Body of pancreas (tissue), 4 donors: ENCODE results near the gene DYSF. TPM values are rescaled to one million over a fixed set of nuclear protein-coding genes. Genes with fewer than 3 reads are reported as not detected.

Experiments
- ATAC-seq: fragments of 150-250 bp; one replicate; pipeline ENCODE4 v1.9.1; 2016
- DNase-seq, 4 donors: peaks; one replicate each; pipeline ENCODE4 v3.0.0-alpha.2; 2019
- H3K27ac ChIP-seq, 4 donors: fragments of 200-600 bp; sonication (generic); 1 replicate in 3 of 4; 2 replicates in 1 of 4; pipeline versions ENCODE4 v1.5.1 to v1.6.1; 2016 to 2019; ENCODE audit warnings: mild to moderate bottlenecking in 1 of 4, mixed read lengths in 1 of 4, moderate library complexity in 1 of 4
- H3K27me3 ChIP-seq, 2 donors: fragments of 200-600 bp; sonication (generic); one replicate each; pipeline ENCODE4 v1.6.0; 2016; ENCODE audit warnings: mild to moderate bottlenecking in 1 of 2
- H3K36me3 ChIP-seq, 2 donors: fragments of 200-600 bp; sonication (generic); replicated peaks in 1 of 2; 2 replicates each; pipeline ENCODE4 v1.5.1; 2016; ENCODE audit warnings: low read depth in 2 of 2; ENCODE audit not compliant: insufficient read depth in 1 of 2
- H3K4me1 ChIP-seq: fragments of 200-600 bp; sonication (generic); one replicate; pipeline ENCODE4 v1.6.0; 2016
- H3K4me3 ChIP-seq, 2 donors: fragments of 200-600 bp; sonication (generic); 1 replicate in 1 of 2; 2 replicates in 1 of 2; pipeline ENCODE4 v1.5.1; 2016 to 2019
- H3K9me3 ChIP-seq, 3 donors: fragments of 200-600 bp; sonication (generic); 1 replicate in 2 of 3; 2 replicates in 1 of 3; pipeline ENCODE4 v1.5.1; 2016
- CTCF ChIP-seq, 7 experiments: fragments of 450-650 bp in 4 of 7; fragments of 200-600 bp in 3 of 7; sonication (generic) in 3 of 7; IDR thresholded peaks; one replicate each; pipeline ENCODE4 v1.5.1; 2016 to 2019; ENCODE audit warnings: antibody characterized with exemption in 7 of 7
- POLR2A ChIP-seq, 3 donors: fragments of 450-650 bp; IDR thresholded peaks; one replicate each; pipeline ENCODE4 v1.6.1; 2016; ENCODE audit warnings: antibody characterized with exemption in 3 of 3, mild to moderate bottlenecking in 2 of 3
- WGBS, 2 donors: methylation state at CpG; one replicate each; pipeline ENCODE4 v1.1.5; 2017; 5-methylcytosine and 5-hydroxymethylcytosine counted together
- intact Hi-C: fragments of 100-400 bp; cut with DNase I; formaldehyde crosslinking; loops from one replicate; pipeline ENCODE4 v1.15.1; 2023
- total RNA-seq, 2 donors: library from RNA; depleted of rRNA; stranded (reverse); fragments of >200 nt; gene quantifications; one replicate each; pipeline ENCODE4 v1.1.0, GENCODE V29; 2016

Gene DYSF
- total RNA-seq, 2 donors from 2014 or later: 3.1 to 10.9 TPM

- intact Hi-C loops: no loop called here
- 51 to 80% methylated on average over 11 to 14 of the region's 14 CpGs for WGBS, 2 donors
- no peak for ATAC-seq
Observed at GRCh38 chr2:71631411-71631931, 178.1 kb downstream of the DYSF start.

GRCh38 chr2:71633086-71633485, 179.7 kb downstream of the DYSF start:
- intact Hi-C loops: no loop called here
- no peaks in the 10 kb centered on the region for H3K36me3 ChIP-seq
- no peaks in the 10 kb centered on the region for H3K9me3 ChIP-seq
- H3K27me3 ChIP-seq: no peaks in the 10 kb centered on the region
- no peak for ATAC-seq
- 76 to 82% methylated on average over 3 of the region's 3 CpGs for WGBS, 2 donors
- TF ChIP-seq POLR2A (IDR thresholded peaks at IDR 0.05) (no peak), CTCF (IDR thresholded peaks at IDR 0.05) (no peak)
- no peak overlapping the region for H3K27ac ChIP-seq
- DNase-seq: no peak
- no peaks in the 10 kb centered on the region for H3K4me1 ChIP-seq
- no peak overlapping the region for H3K4me3 ChIP-seq

More at GRCh38 chr2:71631411-71631931, 178.1 kb downstream of the DYSF start:
- DNase-seq: no peak
- Histone ChIP-seq H3K27me3 (no peaks in the 10 kb centered on the region), H3K27ac (no peak overlapping the region), H3K4me1 (no peaks in the 10 kb centered on the region), H3K4me3 (no peak overlapping the region), H3K9me3 (no peaks in the 10 kb centered on the region), H3K36me3 (no peaks in the 10 kb centered on the region)
- no peak for TF ChIP-seq POLR2A (IDR thresholded peaks at IDR 0.05)
- no peak for TF ChIP-seq CTCF (IDR thresholded peaks at IDR 0.05)

- DNase-seq: no peak
- ATAC-seq: no peak
- 89 to 92% methylated on average over 1 of the region's 1 CpG for WGBS, 2 donors
- Histone ChIP-seq H3K4me3 (no peak overlapping the region), H3K27ac (no peak overlapping the region), H3K4me1 (no peaks in the 10 kb centered on the region), H3K27me3 (no peaks in the 10 kb centered on the region), H3K9me3 (no peaks in the 10 kb centered on the region), H3K36me3 (no peaks in the 10 kb centered on the region)
- intact Hi-C loops: no loop called here
- TF ChIP-seq CTCF (IDR thresholded peaks at IDR 0.05): no peak
- no peak for TF ChIP-seq POLR2A (IDR thresholded peaks at IDR 0.05)
Observed at GRCh38 chr2:71634567-71634966, 181.2 kb downstream of the DYSF start.

- no peak for ATAC-seq
- 59 to 80% methylated on average over 5 of the region's 5 CpGs for WGBS, 2 donors
Observed at GRCh38 chr2:71635798-71636197, 182.4 kb downstream of the DYSF start.

More at GRCh38 chr2:71635798-71636197, 182.4 kb downstream of the DYSF start:
- Histone ChIP-seq H3K4me3 (no peak overlapping the region), H3K27me3 (no peaks in the 10 kb centered on the region), H3K4me1 (no peaks in the 10 kb centered on the region), H3K36me3 (no peaks in the 10 kb centered on the region), H3K27ac (no peak overlapping the region), H3K9me3 (no peaks in the 10 kb centered on the region)
- DNase-seq: no peak
- intact Hi-C loops: no loop called here
- TF ChIP-seq POLR2A (IDR thresholded peaks at IDR 0.05): no peak
- no peak for TF ChIP-seq CTCF (IDR thresholded peaks at IDR 0.05)
